ENCODE measurements around the gene GLUL.

GLUL gene

DNA sequence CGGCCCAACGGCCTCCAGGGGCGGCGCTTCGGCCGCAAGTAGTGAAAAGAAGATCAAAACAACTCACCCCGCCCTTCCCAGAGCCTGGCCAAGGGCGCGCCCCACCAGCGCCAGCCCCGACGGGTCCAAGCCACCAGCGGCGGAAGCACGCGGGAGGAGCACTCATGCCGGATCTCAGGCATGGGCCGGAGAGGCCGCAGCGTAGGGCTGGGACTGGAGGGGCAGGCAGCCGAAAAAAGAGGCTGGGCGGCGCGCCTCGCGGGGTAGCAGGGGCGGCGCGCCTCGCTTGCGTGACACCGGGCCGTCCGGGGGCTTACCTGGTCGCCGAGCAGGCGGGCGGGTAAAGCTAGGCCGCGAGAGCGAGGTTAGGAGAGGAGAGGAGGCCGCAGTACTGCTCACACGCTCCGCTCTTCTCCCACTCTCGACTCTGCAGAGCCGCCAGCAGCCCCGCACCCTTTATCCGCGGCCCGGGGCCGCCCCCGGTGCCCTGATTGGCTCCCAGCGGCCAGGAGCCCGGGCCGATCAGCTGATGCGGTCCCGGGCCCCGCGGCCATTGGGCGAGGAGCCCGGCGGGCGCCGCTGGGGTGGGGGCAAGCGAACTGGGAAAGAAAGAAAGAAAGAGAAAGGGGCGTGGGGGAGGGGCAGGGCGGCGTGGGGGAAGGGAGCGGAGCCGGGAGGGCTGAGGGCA lies at the start of gene GLUL:
TSS of gene GLUL (minus strand) at position 429 of the 688 bp plus-strand sequence. CDS start 3,053 bp downstream, outside the sequence.
- DNase-seq (ENCODE audit: low spot score), result peak; percentile 97

- DNase-seq (ENCODE audit: low spot score), result no peak
Measured at GRCh38 chr1:182438326-182438725, 46.7 kb upstream of the GLUL start.

DNA sequence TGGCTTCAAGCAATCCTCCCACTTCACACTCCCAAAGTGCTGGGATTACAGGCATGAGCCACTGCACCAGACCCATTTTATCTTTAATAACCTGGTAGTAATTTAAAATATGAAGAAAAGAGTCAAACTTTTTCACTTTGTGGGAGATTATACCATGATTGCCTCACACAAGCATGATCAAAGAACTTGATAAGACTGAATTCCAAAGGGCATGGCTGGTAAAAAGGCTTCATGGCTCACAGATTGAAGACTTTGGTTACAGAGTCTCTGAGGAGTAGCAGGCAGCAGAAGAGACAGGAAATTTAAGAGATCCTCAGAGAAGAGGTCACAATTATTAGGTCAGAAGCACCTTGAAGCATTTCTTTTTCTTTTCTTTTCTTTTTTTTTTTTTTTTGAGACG lies 42.0 kb upstream of the GLUL start:
- no peak for DNase-seq (ENCODE audit: low spot score)

DNA sequence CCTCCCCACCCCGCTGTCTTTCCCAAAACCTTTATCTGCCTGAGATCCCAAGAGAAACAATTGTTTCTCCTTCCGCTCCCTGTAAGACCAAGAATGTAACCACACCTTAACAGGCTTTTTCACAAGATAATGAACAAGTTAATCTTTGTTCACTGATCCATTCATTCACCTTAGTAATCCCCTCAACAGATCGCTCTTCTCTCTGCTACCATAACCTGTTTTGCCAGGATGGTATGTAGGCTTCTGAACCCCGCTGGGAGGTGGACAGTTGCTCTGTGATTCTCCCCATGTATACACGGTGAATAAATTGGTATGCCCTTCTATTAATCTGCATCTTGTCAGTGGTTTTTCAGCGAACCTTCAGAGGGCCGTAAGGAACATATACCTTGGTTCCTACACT lies 39.7 kb upstream of the GLUL start:
- no peak for DNase-seq (ENCODE audit: low spot score)

DNA sequence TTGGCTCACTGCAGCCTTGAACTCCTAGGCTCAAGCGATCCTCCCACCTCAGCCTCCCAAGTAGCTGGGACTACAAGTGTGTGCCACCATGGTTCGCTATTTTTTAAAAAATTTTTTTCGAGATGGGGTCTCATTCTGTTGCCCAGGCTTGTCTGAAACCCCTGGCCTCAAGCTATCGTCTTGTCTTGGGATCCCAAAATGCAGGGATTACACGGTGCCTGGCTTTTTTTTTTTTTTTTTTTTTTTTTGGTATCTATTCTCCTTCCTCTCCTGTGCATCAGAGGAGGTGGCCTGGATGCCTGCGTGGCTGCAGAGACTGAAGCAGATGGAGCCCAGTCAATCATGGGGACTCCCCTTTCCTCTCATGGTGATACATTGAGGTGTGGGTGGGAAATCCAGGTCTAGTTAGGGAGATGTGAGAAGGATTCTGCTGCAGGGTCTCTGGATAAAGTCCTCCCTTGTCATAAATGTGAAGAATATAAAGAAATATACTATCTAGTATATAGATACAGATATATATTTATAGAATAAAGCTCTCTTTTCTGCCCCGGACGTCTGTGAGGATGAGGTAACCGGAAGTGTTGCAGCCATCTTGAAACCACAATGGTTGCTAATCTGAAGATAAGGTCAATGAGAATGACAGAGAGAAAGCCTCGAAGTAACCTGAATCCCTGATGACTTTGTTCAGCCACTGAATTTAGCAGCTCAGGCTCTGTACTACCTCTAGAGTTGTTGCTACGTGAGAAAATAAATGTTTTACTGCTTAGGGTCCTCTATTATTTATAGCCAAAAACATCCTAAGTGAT lies 38.9 kb upstream of the GLUL start:
- DNase-seq (ENCODE audit: low spot score), result no peak

GRCh38 chr1:182428043-182428442 lies 36.5 kb upstream of the GLUL start:
- no peak for DNase-seq (ENCODE audit: low spot score)

GRCh38 chr1:182426442-182427430 lies 35.1 kb upstream of the GLUL start:
- DNase-seq (ENCODE audit: low spot score), result no peak

GRCh38 chr1:182415789-182416188 lies 24.2 kb upstream of the GLUL start:
- DNase-seq (ENCODE audit: low spot score), result no peak

DNA sequence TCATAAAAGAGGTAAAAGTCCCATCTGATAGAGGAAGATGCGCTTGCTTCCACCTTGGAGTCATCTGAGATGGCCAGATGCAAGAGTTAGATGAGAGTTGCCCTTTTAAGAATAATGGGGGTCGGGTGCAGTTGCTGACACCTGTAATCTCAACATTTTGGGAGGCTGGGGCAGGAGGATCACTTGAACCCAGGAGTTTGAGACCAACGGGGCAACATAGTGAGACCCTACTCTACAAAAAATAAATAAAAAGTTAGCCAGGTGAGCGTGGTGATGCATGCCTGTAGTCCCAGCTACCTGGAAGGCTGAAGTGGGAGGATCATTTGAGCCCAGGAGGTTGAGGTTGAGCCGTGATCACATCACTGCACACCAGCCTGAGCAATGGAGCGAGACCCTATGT lies 22.4 kb upstream of the GLUL start:
- no peak for DNase-seq (ENCODE audit: low spot score)

DNA sequence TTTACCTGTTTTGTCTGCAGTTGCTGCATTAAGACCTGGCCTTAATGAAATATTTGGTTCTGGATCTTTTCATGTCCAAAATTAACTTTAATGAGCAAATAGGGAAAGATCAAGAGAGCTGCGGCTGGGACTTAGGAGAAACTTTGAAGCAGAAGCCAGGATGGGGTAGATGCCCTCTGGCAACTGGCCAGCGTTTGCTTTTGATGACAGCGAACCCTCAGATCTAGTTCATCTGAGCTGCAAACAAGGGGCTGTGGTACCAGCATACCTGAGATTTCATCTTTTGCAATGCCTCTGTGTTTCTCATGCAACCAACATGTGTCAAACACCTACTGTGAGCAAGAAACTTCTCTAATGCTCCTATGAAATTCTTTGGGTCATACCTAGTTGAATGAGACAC lies 21.9 kb upstream of the GLUL start:
- DNase-seq (ENCODE audit: low spot score), result no peak

- no peak for DNase-seq (ENCODE audit: low spot score)
Measured at GRCh38 chr1:182410620-182411273, 19.2 kb upstream of the GLUL start.

- no peak for DNase-seq (ENCODE audit: low spot score)
Measured at GRCh38 chr1:182410138-182410537, 18.5 kb upstream of the GLUL start.

DNA sequence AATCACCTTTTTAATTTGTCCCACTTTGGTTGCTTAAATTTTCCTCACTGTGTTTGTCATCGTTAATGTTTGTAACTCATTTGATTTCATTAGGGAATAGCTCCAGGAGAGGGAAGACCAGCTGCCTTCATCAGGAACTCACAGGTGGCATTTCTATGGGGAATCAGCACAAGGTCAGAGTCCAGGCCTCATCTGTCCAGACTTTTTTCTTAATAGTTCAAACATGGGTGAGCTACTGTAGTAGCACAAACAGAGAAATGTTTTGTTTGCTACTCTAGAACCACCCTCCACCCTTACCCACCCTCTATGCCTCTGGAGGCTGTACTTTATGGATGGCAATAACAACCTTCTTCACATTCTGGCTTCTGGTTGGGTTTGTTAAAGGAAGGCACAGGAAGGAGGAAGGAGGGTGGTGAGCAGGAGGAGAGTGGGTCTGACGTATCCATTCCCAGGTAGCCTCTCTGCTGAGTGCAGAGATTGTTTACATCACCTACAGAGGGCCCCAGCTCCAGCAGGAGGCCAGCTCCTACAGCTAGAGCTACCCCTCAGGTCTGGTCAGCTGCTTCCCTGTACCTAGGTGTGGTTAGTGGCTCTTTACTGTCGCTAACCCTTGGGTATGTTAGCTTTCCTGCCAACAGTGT lies 17.0 kb upstream of the GLUL start:
- DNase-seq (ENCODE audit: low spot score), result no peak

GRCh38 chr1:182407724-182408123 lies 16.1 kb upstream of the GLUL start:
- no peak for DNase-seq (ENCODE audit: low spot score)

DNA sequence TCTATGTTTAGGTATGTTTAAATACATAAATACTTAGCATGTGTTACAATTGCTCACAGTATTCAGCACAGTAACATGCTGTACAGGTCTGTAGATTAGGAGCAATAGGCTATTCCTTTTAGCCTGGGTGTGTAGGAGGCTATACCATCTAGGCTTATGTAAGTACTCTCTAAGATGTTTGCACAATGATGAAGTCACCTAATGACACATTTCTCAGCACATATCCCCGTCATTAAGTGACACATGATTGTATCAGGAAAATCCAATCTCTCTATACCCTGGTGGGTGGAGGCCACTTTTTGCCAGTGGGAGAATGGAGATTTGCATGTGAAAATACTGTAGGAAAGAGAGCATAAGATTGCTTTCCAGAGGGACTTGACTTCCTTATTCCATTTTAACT lies 14.4 kb upstream of the GLUL start:
- no peak for DNase-seq (ENCODE audit: low spot score)

DNA sequence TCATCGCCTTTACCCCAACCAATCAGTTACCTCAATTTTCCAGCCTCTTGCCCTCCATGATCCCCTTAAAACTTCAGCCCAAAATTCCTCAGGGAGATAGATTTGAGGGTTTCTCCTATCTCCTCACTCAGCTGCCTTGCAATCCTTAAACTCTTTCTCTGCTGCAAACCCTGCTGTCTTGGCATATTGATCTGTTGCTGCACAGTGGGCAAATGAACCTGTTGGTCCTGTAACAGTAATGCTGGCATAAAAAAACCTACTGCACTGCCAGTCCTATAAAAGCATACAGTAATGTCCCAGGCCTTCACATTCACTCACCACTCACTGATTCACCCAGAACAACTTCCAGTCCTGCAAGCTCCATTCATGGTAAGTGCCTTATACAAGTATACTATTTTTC lies 14.0 kb upstream of the GLUL start:
- no peak for DNase-seq (ENCODE audit: low spot score)

DNA sequence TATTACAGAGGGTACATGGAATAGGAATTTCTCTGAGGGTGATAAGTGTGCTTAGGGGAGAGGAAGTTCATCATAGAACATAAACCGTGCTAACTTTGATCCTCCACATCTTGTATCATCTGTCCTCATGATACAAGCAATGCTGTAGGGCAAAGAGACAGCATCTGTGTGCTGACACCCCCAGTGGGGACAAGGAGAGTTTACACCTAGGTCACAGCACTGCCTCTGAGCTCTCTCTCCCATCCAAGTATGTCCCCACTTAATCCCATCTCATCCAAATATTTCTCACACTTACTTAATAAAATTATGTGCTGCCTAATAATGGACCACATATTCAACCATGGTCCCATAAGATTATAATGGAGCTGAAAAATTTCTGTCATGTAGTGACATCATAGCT lies 13.2 kb upstream of the GLUL start:
- no peak for DNase-seq (ENCODE audit: low spot score)

DNA sequence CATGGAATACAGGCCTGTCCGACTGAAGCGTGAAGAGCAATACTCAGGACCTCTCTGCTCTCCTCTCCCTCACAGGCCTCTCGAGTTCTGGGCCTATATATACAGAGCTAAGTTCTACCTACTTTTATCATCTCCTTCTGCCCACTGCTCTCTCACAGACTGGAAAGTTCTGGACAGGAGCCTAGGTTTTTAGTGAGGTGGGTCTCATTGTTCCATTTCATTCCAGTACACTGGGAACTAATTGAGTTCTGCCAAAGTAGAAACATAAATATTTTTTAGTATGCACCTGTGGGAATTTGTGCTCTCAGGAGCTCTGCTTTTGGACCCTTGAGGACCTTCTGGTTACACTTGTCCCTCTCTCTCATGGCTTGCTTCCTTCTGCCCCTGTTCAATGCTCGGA lies 9.0 kb upstream of the GLUL start, which contains the start of gene TEDDM1:
TSS of gene TEDDM1 (minus strand) at position 101 of the 400 bp plus-strand sequence. CDS start 182 bp downstream, outside the sequence.
- no peak for DNase-seq (ENCODE audit: low spot score)

- no peak for DNase-seq (ENCODE audit: low spot score)
Measured at GRCh38 chr1:182397653-182398393, 6.2 kb upstream of the GLUL start.

DNA sequence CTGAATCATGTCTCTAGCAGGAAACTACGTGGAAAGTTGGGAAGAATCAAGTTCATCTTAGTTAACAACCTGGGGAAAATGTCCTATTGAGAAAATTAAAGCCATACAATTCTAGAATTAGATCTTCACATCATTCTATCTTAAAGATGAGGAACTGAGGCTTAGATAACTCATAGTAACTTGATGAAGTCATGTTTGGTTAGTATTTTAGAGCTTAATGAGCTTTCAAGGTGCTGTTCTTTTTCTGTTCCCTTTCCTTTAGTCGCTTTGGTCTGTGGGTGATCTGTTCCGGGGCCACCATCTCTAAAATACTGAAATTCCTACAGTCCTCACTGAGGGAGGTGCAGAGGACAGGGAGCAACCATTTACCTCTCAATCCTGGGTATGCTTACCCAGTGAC lies 4.3 kb upstream of the GLUL start:
- no peak for DNase-seq (ENCODE audit: low spot score)
